Transverse colon (tissue), 4 donors: Measurements from ENCODE around the gene TIMP1. TPM values are rescaled to one million over a fixed set of nuclear protein-coding genes. Genes with fewer than 3 reads are reported as not detected.
"Not testable (repeated sequence)": the region's sequence is repeated elsewhere in the genome, so short reads cannot be mapped to it uniquely, and the experiment has no call there.

Experiments
- DNase-seq: peaks from one replicate; pipeline ENCODE4 v3.0.0-alpha.2; 2019
- H3K27ac ChIP-seq, 4 donors: fragments of 200-600 bp; sonication (generic); 2 replicates each; pipeline ENCODE4 v1.5.1; 2016 to 2018; ENCODE audit warnings: inconsistent platforms in 4 of 4
- H3K27me3 ChIP-seq: fragments of 200-600 bp; sonication (generic); 2 replicates; pipeline ENCODE4 v1.5.1; 2017; ENCODE audit warnings: inconsistent platforms
- H3K36me3 ChIP-seq, 4 donors: fragments of 200-600 bp; sonication (generic); 2 replicates each; pipeline ENCODE4 v1.5.1; 2017 to 2019; ENCODE audit warnings: inconsistent platforms in 4 of 4
- H3K4me1 ChIP-seq, 4 donors: fragments of 200-600 bp; sonication (generic); 2 replicates each; pipeline ENCODE4 v1.5.1; 2017 to 2020; ENCODE audit warnings: inconsistent platforms in 4 of 4
- H3K4me3 ChIP-seq, 4 donors: fragments of 200-600 bp; sonication (generic); 1 replicate in 1 of 4; 2 replicates in 3 of 4; pipeline versions ENCODE4 v1.5.1 to v1.6.1; 2017 to 2019; ENCODE audit warnings: inconsistent platforms in 4 of 4
- H3K9me3 ChIP-seq, 2 donors: fragments of 200-600 bp; sonication (generic); 2 replicates each; pipeline ENCODE4 v1.5.1; 2017 to 2019; ENCODE audit warnings: inconsistent platforms in 2 of 2
- CTCF ChIP-seq, 5 experiments: fragments of 200-600 bp in 3 of 5; fragments of 450-650 bp in 2 of 5; sonication (generic) in 3 of 5; IDR thresholded peaks; 1 replicate in 2 of 5; 2 replicates in 3 of 5; pipeline ENCODE4 v1.5.1; 2016 to 2017; ENCODE audit warnings: antibody characterized with exemption in 5 of 5, inconsistent platforms in 3 of 5, mild to moderate bottlenecking in 2 of 5, moderate library complexity in 1 of 5
- EP300 ChIP-seq: sonication (generic); formaldehyde crosslinking; IDR thresholded peaks from one replicate; pipeline ENCODE4 v1.6.1; 2017; ENCODE audit warnings: antibody characterized with exemption, low read depth
- POLR2A ChIP-seq: fragments of 450-650 bp; IDR thresholded peaks from one replicate; pipeline ENCODE4 v1.6.1; 2016; ENCODE audit warnings: antibody characterized with exemption, mild to moderate bottlenecking, moderate library complexity
- POLR2AphosphoS5 ChIP-seq, 3 donors: sonication (generic); formaldehyde crosslinking; IDR thresholded peaks; one replicate each; pipeline ENCODE4 v1.6.1; 2016; ENCODE audit warnings: antibody characterized with exemption in 3 of 3
- WGBS, 2 donors: methylation state at CpG; one replicate each; pipeline ENCODE4 v1.1.5; 2018; ENCODE audit warnings: low coverage in 1 of 2; 5-methylcytosine and 5-hydroxymethylcytosine counted together
- in situ Hi-C, 4 donors: fragments of 200-750 bp; cut with MboI; loops; one replicate each; pipeline versions ENCODE4 v1.15.0 to v1.15.1; 2017; ENCODE audit warnings: low sequenced_read_pairs in 3 of 4, low pct_ligation_motif_present in 1 of 4, low pct_unique_long_range_greater_than_20kb in 1 of 4
- intact Hi-C: fragments of 100-400 bp; cut with DNase I; formaldehyde crosslinking; loops from one replicate; pipeline ENCODE4 v1.15.1; 2023; ENCODE audit warnings: low total_unique reads
- total RNA-seq, 4 donors: library from RNA; depleted of rRNA; stranded (reverse); fragments of >200 nt; gene quantifications; one replicate each; pipeline ENCODE4 v1.1.0, GENCODE V29; 2016

The TIMP1 gene
- total RNA-seq, 4 donors from 2014 or later = 14.2 to 83.0 (median 43.6) TPM

DNA sequence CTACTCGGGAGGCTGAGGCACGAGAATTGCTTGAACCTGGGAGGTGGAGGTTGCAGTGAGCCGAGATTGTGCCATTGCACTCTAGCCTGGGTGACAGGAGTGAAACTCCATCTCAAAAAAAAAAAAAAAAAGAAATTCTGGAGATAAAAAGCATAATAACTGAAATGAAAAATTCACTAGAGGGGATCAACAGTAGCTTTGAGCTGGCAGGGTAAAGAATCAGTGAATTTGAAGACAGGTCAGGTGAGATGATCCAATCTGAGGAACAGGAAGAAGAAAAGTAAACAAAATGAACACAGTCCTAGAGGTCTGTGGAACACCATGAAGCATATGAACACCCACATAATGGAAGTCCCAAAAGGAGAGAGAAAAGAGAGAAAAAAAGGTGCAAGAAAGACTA, 15.0 kb downstream of the TIMP1 start:
- WGBS, 2 donors = 89% methylated on average over 3 of the region's 3 CpGs; no CpG with 5 or more reads in 1 of the 2 donors
- no peaks in the 10 kb centered on the region for H3K36me3 ChIP-seq
- H3K27ac ChIP-seq = no peak overlapping the region
- in situ Hi-C loops (no loop called here), intact Hi-C loops (no loop called here)
- H3K27me3 ChIP-seq = no peaks in the 10 kb centered on the region
- TF ChIP-seq POLR2AphosphoS5 (IDR thresholded peaks at IDR 0.05) = no peak
- no peak for TF ChIP-seq EP300
- no peak for TF ChIP-seq CTCF (IDR thresholded peaks at IDR 0.05)
- TF ChIP-seq POLR2A = no peak
- no peak for DNase-seq
- H3K4me1 ChIP-seq = no peaks in the 10 kb centered on the region
- no peaks in the 10 kb centered on the region for H3K9me3 ChIP-seq
- H3K4me3 ChIP-seq = no peak overlapping the region

DNA sequence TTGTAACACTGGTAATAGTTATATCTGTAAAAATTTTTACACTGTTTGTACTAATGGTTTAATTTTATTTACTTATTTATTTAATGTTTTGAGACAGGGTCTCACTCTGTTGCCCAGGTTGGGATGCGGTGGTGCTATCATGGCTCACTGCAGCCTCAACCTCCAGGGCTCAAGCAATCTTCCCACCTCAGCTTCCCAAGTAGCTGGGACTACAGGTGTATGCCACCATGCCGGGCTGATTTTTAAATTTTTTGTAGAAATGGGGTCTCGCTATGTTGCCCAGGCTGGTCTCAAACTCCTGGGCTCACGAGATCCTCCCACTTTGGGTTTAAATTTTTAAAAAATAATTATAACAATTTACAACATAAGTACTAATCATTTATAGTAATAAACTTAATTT, 20.9 kb downstream of the TIMP1 start:
- H3K27me3 ChIP-seq, intact Hi-C loops, H3K4me1 ChIP-seq, H3K27ac ChIP-seq, DNase-seq, H3K36me3 ChIP-seq, H3K9me3 ChIP-seq, H3K4me3 ChIP-seq, in situ Hi-C loops: not testable (repeated sequence)
- 93% methylated on average over 4 of the region's 4 CpGs; no CpG with 5 or more reads in 1 of the 2 donors for WGBS, 2 donors

GRCh38 chrX:47605024-47605423, 22.8 kb downstream of the TIMP1 start:
- Histone ChIP-seq H3K27me3 (no peaks in the 10 kb centered on the region), H3K36me3 (no peaks in the 10 kb centered on the region), H3K9me3 (no peaks in the 10 kb centered on the region), H3K27ac (no peak overlapping the region), H3K4me1 (no peaks in the 10 kb centered on the region), H3K4me3 (no peak overlapping the region)
- WGBS, 2 donors = 78% methylated on average over 9 of the region's 9 CpGs; no CpG with 5 or more reads in 1 of the 2 donors
- DNase-seq = no peak
- in situ Hi-C loops (no loop called here), intact Hi-C loops (no loop called here)
- TF ChIP-seq CTCF (IDR thresholded peaks at IDR 0.05) (no peak), POLR2A (no peak), EP300 (no peak), POLR2AphosphoS5 (IDR thresholded peaks at IDR 0.05) (no peak)

- DNase-seq = no peak
- in situ Hi-C loops (no loop called here), intact Hi-C loops (no loop called here)
These were observed 24.9 kb downstream of the TIMP1 start for GRCh38 chrX:47607091-47607490.

DNA sequence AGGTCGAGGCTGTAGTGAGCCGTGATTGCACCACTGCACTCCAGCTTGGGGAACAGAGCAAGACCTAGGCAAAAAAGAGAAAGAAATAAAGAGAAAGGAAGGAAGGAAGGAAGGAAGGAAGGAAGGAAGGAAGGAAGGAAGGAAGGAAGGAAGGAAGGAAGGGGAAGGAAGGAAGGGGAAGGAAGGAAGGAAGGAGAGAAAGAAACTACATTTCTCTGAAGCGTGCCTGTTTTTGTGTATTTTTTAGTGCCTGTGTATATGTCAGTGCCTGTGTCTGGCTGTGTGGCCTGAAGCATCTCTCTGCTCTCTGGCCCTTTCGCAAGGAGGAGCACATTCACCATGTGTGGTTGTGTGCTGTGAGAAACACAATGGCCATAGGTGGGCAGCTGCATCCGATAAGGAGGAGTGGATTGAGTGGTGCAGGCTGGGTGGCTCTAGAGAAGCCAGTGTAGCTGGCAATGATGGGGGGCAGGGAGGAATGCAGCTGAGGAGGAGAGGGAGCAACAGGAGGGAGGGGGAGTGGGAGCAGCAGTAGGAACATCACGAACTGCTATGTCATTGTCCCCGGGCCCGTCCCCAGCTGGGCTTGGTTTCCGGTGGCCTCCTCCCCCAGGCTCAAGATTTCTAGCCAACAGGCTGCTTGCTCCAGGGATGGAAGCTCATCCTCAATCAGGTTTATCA, 26.0 kb downstream of the TIMP1 start:
- 68% methylated on average over 9 of the region's 9 CpGs; no CpG with 5 or more reads in 1 of the 2 donors for WGBS, 2 donors
- H3K36me3 ChIP-seq = no peaks in the 10 kb centered on the region
- no peaks in the 10 kb centered on the region for H3K9me3 ChIP-seq
- no peaks in the 10 kb centered on the region for H3K27me3 ChIP-seq
- H3K27ac ChIP-seq = no peak overlapping the region
- in situ Hi-C loops (no loop called here), intact Hi-C loops (no loop called here)
- TF ChIP-seq POLR2AphosphoS5 (IDR thresholded peaks at IDR 0.05) = no peak
- TF ChIP-seq POLR2A = no peak
- TF ChIP-seq EP300 = no peak
- TF ChIP-seq CTCF (IDR thresholded peaks at IDR 0.05) = no peak
- no peaks in the 10 kb centered on the region for H3K4me1 ChIP-seq
- no peak overlapping the region for H3K4me3 ChIP-seq
- no peak for DNase-seq

More at GRCh38 chrX:47607091-47607490, 24.9 kb downstream of the TIMP1 start:
- Histone ChIP-seq H3K4me1 (no peaks in the 10 kb centered on the region), H3K27ac (no peak overlapping the region), H3K27me3 (no peaks in the 10 kb centered on the region), H3K36me3 (no peaks in the 10 kb centered on the region), H3K4me3 (no peak overlapping the region), H3K9me3 (no peaks in the 10 kb centered on the region)
- TF ChIP-seq POLR2A = no peak
- TF ChIP-seq POLR2AphosphoS5 (IDR thresholded peaks at IDR 0.05) = no peak
